Endodermal cell (in vitro differentiated cells): ENCODE measurements around the gene ZNF888. TPM values are rescaled to one million over a fixed set of nuclear protein-coding genes. Genes with fewer than 3 reads are reported as not detected.
"Not testable (repeated sequence)": the region's sequence is repeated elsewhere in the genome, so short reads cannot be mapped to it uniquely, and the experiment has no call there.

Source experiments
- DNase-seq: peaks from one replicate; pipeline ENCODE4 v3.0.0-alpha.2; 2017
- H3K27ac ChIP-seq: 2 replicates; pipeline ENCODE4 v1.5.1; 2013; ENCODE audit warnings: mild to moderate bottlenecking, low read depth, low read length, moderate library complexity
- H3K27me3 ChIP-seq: 2 replicates; pipeline ENCODE4 v1.6.1; 2013; ENCODE audit warnings: mild to moderate bottlenecking, low read length, moderate library complexity; ENCODE audit not compliant: insufficient read depth, control insufficient read depth, poor library complexity, severe bottlenecking
- H3K36me3 ChIP-seq: 2 replicates; pipeline ENCODE4 v1.7.0; 2013; ENCODE audit warnings: mild to moderate bottlenecking, low read length, moderate library complexity; ENCODE audit not compliant: control insufficient read depth, insufficient read depth
- H3K4me1 ChIP-seq: one replicate; pipeline ENCODE4 v1.7.0; 2013; ENCODE audit warnings: low read length; ENCODE audit not compliant: control insufficient read depth, insufficient read depth
- H3K4me3 ChIP-seq: 2 replicates; pipeline ENCODE4 v1.5.1; 2013; ENCODE audit warnings: mild to moderate bottlenecking, low read length, moderate library complexity
- H3K9ac ChIP-seq: 2 replicates; pipeline ENCODE4 v1.6.1; 2013; ENCODE audit warnings: mild to moderate bottlenecking, low read length, moderate library complexity; ENCODE audit not compliant: poor library complexity, severe bottlenecking; ENCODE audit errors: extremely low read depth
- H3K9me3 ChIP-seq: 2 replicates; pipeline ENCODE4 v1.6.1; 2013; ENCODE audit warnings: mild to moderate bottlenecking, low read length, moderate library complexity; ENCODE audit not compliant: control insufficient read depth
- H3K27ac Mint-ChIP-seq: 2 replicates; pipeline ENCODE4 v1.8.0; 2020; ENCODE audit warnings: mixed read lengths
- H3K27me3 Mint-ChIP-seq: 2 replicates; pipeline ENCODE4 v1.8.0; 2021; ENCODE audit warnings: mild to moderate bottlenecking, mixed read lengths; ENCODE audit not compliant: insufficient read depth
- H3K36me3 Mint-ChIP-seq: 2 replicates; pipeline ENCODE4 v1.8.0; 2020; ENCODE audit warnings: low read depth, mixed read lengths
- H3K4me1 Mint-ChIP-seq: 2 replicates; pipeline ENCODE4 v1.8.0; 2020; ENCODE audit warnings: mixed read lengths
- H3K4me3 Mint-ChIP-seq: 2 replicates; pipeline ENCODE4 v1.8.0; 2020; ENCODE audit warnings: mild to moderate bottlenecking, moderate library complexity, mixed read lengths
- H3K9me3 Mint-ChIP-seq: 2 replicates; pipeline ENCODE4 v1.8.0; 2020; ENCODE audit warnings: mild to moderate bottlenecking, mixed read lengths
- CTCF ChIP-seq: fragments of 200-600 bp; sonication (generic); conservative IDR thresholded peaks from 2 replicates; pipeline ENCODE4 v1.5.0; 2021; ENCODE audit warnings: antibody characterized with exemption, mild to moderate bottlenecking
- WGBS, 2 experiments: methylation state at CpG; one replicate each; pipeline versions ENCODE4 v1.1.5 to v1.1.7; 2013; ENCODE audit warnings: missing lambda C conversion rate in 2 of 2, mixed read lengths in 1 of 2; ENCODE audit not compliant: insufficient coverage in 1 of 2, insufficient read length in 1 of 2; 5-methylcytosine and 5-hydroxymethylcytosine counted together
- total RNA-seq, 2 donors: library from RNA; stranded (reverse); fragmentation: NEBNext Ultra II Directional in 1 of 2; extraction: Animal tissue kit (Norgen Biotek cat#: 25700) in 1 of 2; gene quantifications; 2 replicates in 1 of 2; 3 replicates in 1 of 2; pipeline ENCODE4 v1.2.1, GENCODE V29; 2021

The ZNF888 gene
- total RNA-seq, 2 donors from 2014 or later, result 13.4 to 19.6 TPM

- Mint-ChIP-seq H3K27me3 (no peaks in the 10 kb centered on the region), H3K4me1 (peaks cover 17% of the 10 kb centered on the region), H3K4me3 (peak overlapping the region; percentile 92), H3K36me3 (peaks cover 45% of the 10 kb centered on the region), H3K27ac (no peak overlapping the region), H3K9me3 (peaks cover 5% of the 10 kb centered on the region)
- no peaks in the 10 kb centered on the region for H3K27me3 ChIP-seq
- peaks cover 15% of the 10 kb centered on the region for H3K9me3 ChIP-seq
- no peak for TF ChIP-seq CTCF
- DNase-seq, result peak; percentile 65
- peak overlapping the region; percentile 71 for H3K4me3 ChIP-seq
- 82 to 83% methylated on average over 7 to 17 of the region's 18 CpGs for WGBS, 2 experiments
- no peak overlapping the region for H3K9ac ChIP-seq
- H3K4me1 ChIP-seq, result no peaks in the 10 kb centered on the region
- no peak overlapping the region for H3K27ac ChIP-seq
- peaks cover 33% of the 10 kb centered on the region for H3K36me3 ChIP-seq
Measured at GRCh38 chr19:52923778-52924593, 758 bp upstream of the ZNF888 start.

- Histone ChIP-seq H3K27me3 (no peaks in the 10 kb centered on the region), H3K27ac (no peak overlapping the region), H3K4me3 (no peak overlapping the region), H3K36me3 (peaks cover 53% of the 10 kb centered on the region), H3K4me1 (no peaks in the 10 kb centered on the region), H3K9ac (no peak overlapping the region), H3K9me3 (no peaks in the 10 kb centered on the region)
- WGBS, 2 experiments, result 94% methylated on average over 5 of the region's 5 CpGs; no CpG with 5 or more reads in 1 of the 2 experiments
- Mint-ChIP-seq H3K27me3 (no peaks in the 10 kb centered on the region), H3K9me3 (peaks cover 5% of the 10 kb centered on the region), H3K27ac (no peak overlapping the region), H3K4me3 (no peak overlapping the region), H3K4me1 (peaks cover 10% of the 10 kb centered on the region), H3K36me3 (peaks cover 59% of the 10 kb centered on the region)
- no peak for DNase-seq
- TF ChIP-seq CTCF, result no peak
Measured at GRCh38 chr19:52917531-52917930, 5.7 kb downstream of the ZNF888 start.

GRCh38 chr19:52910648-52911047 lies 12.6 kb downstream of the ZNF888 start:
- no peak overlapping the region for H3K27ac Mint-ChIP-seq
- H3K4me3 ChIP-seq, result no peak overlapping the region
- no peak for TF ChIP-seq CTCF
- peaks cover 27% of the 10 kb centered on the region for H3K9me3 Mint-ChIP-seq
- no peak for DNase-seq
- H3K9me3 ChIP-seq, result peaks cover 33% of the 10 kb centered on the region
- H3K4me1 Mint-ChIP-seq, result no peaks in the 10 kb centered on the region
- H3K27me3 ChIP-seq, result no peaks in the 10 kb centered on the region
- no peaks in the 10 kb centered on the region for H3K27me3 Mint-ChIP-seq
- no peak overlapping the region for H3K27ac ChIP-seq
- H3K4me3 Mint-ChIP-seq, result no peak overlapping the region
- peaks cover 79% of the 10 kb centered on the region for H3K36me3 Mint-ChIP-seq
- peaks cover 77% of the 10 kb centered on the region for H3K36me3 ChIP-seq
- no peak overlapping the region for H3K9ac ChIP-seq
- H3K4me1 ChIP-seq, result no peaks in the 10 kb centered on the region
- WGBS, 2 experiments, result 100% methylated on average over 1 of the region's 1 CpG; no CpG with 5 or more reads in 1 of the 2 experiments

GRCh38 chr19:52904052-52904780 lies 19.0 kb downstream of the ZNF888 start:
- H3K9ac ChIP-seq, H3K27me3 ChIP-seq, H3K4me1 Mint-ChIP-seq, DNase-seq, H3K4me1 ChIP-seq, H3K4me3 Mint-ChIP-seq, H3K27me3 Mint-ChIP-seq, H3K27ac Mint-ChIP-seq, H3K4me3 ChIP-seq, H3K27ac ChIP-seq: not testable (repeated sequence)
- Histone ChIP-seq H3K36me3 (peaks cover 49% of the 10 kb centered on the region), H3K9me3 (peaks cover 51% of the 10 kb centered on the region)
- 95 to 97% methylated on average over 13 to 16 of the region's 16 CpGs for WGBS, 2 experiments
- Mint-ChIP-seq H3K9me3 (peaks cover 39% of the 10 kb centered on the region), H3K36me3 (peaks cover 46% of the 10 kb centered on the region)
